HG02571 (cell line): ENCODE measurements around the gene NELL1.

ENCODE experiments used
- ATAC-seq: cut with Tn5 transposase; IDR thresholded peaks from one replicate; pipeline ENCODE4 v1.9.1; 2021; ENCODE audit warnings: mild to moderate bottlenecking, moderate library complexity; ENCODE audit not compliant: unreplicated experiment

The NELL1 gene

GRCh38 chr11:21622566-21622965 lies 953.2 kb downstream of the NELL1 start:
- no peak for ATAC-seq

DNA sequence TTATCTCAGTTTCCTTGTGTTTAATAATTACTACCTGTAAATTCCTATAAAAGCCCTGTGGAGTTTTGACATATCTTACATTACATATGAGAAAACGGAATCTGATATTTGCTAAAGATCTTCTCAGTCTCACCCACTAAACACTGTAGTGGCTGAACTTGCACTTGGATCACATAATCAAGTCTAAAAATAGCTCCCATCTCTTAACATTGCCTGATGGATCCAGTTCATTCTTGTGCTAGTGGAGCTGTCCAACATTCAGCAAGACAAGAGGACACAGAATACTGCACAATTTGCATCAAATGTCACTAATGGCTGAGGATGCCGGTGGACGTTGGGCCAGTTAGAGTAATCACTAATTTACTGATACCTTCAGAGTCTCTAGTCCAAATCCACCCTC lies 953.6 kb downstream of the NELL1 start:
- no peak for ATAC-seq
